ENCODE measurements around the gene TTC28. TPM values are rescaled to one million over a fixed set of nuclear protein-coding genes. Genes with fewer than 3 reads are reported as not detected.

The TTC28 gene
- total and polyA plus RNA-seq, 10 of the 15 experiments (the other 5 are each of a cell fraction or from before 2014, with no cell fraction given), result 0.15 to 8.4 (median 1.4) TPM

DNA sequence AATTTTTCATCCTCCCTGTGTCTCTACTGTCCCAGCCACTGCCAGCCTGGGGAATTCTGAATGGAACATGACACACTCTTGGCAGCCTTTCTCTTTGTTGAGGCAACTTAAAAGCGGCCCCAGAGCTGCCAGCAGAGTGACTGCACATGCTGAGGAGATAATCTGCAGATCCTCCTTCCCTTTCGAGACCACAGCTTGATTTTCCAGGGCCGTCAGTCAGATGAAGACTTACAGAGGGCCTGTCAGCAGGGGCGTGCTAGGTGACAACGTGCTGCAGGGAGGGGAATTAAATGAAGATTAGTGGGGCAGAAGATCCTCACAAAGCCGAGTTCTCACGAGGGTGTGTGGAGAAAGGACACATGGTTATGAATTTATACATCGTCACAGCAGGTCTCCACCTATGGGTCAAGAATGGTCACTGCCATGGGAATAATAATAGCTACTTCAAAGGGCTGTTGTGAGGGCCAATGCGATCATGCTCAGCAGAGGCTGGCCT, 567.0 kb downstream of the TTC28 start:
- no TSS peak for BruUV-seq (replicated peaks)
- Histone ChIP-seq H3K36me3 (ENCODE audit: control insufficient read depth in 2 of 2, insufficient read depth in 2 of 2, low read length in 1 of 2) (no peaks in the 10 kb centered on the region), H3K4me2 (ENCODE audit: control insufficient read depth, insufficient read depth) (no peak overlapping the region), H3K9ac (ENCODE audit: control insufficient read depth, insufficient read depth, low read length) (no peak overlapping the region), H3K9me3 (replicated peaks; ENCODE audit: control insufficient read depth, insufficient read depth, low read length) (no peaks in the 10 kb centered on the region), H4K20me1 (ENCODE audit: control insufficient read depth, insufficient read depth) (no peaks in the 10 kb centered on the region), H3K4me1 (ENCODE audit: control insufficient read depth, insufficient read depth, low read length) (no peaks in the 10 kb centered on the region), H3K27me3 (replicated peaks in 1 of 2; ENCODE audit: control insufficient read depth in 2 of 2, insufficient read depth in 2 of 2, low read length in 1 of 2) (peaks cover 0 to 2% of the 10 kb centered on the region in 2 experiments; a peak in 2 of 4 replicates), H3K4me3 (no peak overlapping the region), H3K27ac (ENCODE audit: control insufficient read depth, insufficient read depth) (no peak overlapping the region), H3K79me2 (ENCODE audit: control insufficient read depth, insufficient read depth, low read length) (no peaks in the 10 kb centered on the region), H2AFZ (ENCODE audit: control insufficient read depth, low read depth, low read length) (no peak overlapping the region; the same call in 1 of the 2 replicates)
- in situ Hi-C loops (cut with MboI), result no loop called here
- TF ChIP-seq SREBF1 (IDR thresholded peaks at IDR 0.05; ENCODE audit: low read length), result no peak
- no peak for TF ChIP-seq KAT2A (conservative IDR thresholded peaks at IDR 0.05; ENCODE audit: control insufficient read depth, low read depth, low read length)
- peak in 2 of 3 experiments; percentile 34 to 46; a peak in 3 of 6 replicates for TF ChIP-seq CTCF (IDR thresholded peaks at IDR 0.05 in 2 of 3, conservative IDR thresholded peaks at IDR 0.05 in 1 of 3; ENCODE audit: control insufficient read depth in 2 of 3, extremely low read depth in 1 of 3, insufficient read depth in 1 of 3, low read depth in 3 of 3, low read length in 3 of 3)
- TF ChIP-seq RAD21 (IDR thresholded peaks at IDR 0.05; ENCODE audit: insufficient read depth, low read depth, low read length), result 0 out of 2 replicates have a peak, but pooled peaks have one; percentile 14
- SMC1A ChIA-PET (ENCODE audit: uncharacterized antibody, unreplicated experiment), result no interaction called here
- RAD21 ChIA-PET (ENCODE audit: unreplicated experiment), result no interaction called here
- DNase-seq (ENCODE audit: low read depth, low spot score) (no peak), ATAC-seq (peak; percentile 80), FAIRE-seq (no peak)
- CTCF ChIA-PET, result interaction anchor here (0.5 to 2.3 kb wide), 5 partner anchors 9 to 535 kb away, joined by 3 to 11 read pairs (median 3); no protein-coding TSS in a partner anchor
- POLR2A ChIA-PET, result no interaction called here
- intact Hi-C loops (cut with micrococcal nuclease; ENCODE audit: unreplicated experiment), result no loop called here
- 17% methylated on average over 9 of the region's 9 CpGs for WGBS (ENCODE audit: insufficient coverage, insufficient replicate concordance, low lambda C conversion rate, missing lambda C conversion rate)

DNA sequence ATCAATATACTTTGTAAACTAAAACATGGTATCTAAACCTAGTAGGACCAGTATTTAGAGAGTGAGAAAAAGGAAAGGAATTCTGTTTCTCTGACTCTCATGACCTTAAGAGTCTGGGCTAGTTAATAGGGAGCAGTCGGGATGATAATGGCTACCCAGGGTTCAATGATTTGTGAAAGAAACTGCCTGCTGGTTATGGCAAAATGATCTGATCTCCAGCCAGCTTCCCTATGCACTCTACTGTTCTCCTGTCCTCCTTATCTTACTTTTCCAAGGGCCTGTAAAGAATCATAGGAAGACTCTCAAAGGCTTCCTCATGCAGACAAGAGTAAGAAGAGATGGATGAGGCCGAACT, 567.5 kb downstream of the TTC28 start:
- no peaks in the 10 kb centered on the region for H3K4me1 ChIP-seq (ENCODE audit: control insufficient read depth, insufficient read depth, low read length)
- DNase-seq (ENCODE audit: low read depth, low spot score), result no peak
- CTCF ChIA-PET, result interaction anchor here (1.0 to 2.3 kb wide), 4 partner anchors 9 to 60 kb away, joined by 3 to 11 read pairs (median 4); no protein-coding TSS in a partner anchor
- in situ Hi-C loops (cut with MboI) (no loop called here), intact Hi-C loops (cut with micrococcal nuclease; ENCODE audit: unreplicated experiment) (no loop called here)
- no peak overlapping the region for H2AFZ ChIP-seq (ENCODE audit: control insufficient read depth, low read depth, low read length)
- no peak overlapping the region for H3K4me3 ChIP-seq
- POLR2A ChIA-PET, result interaction anchor here (0.5 kb wide), 1 partner anchor 1423 kb away, joined by 4 read pairs; no protein-coding TSS in a partner anchor
- H3K4me2 ChIP-seq (ENCODE audit: control insufficient read depth, insufficient read depth), result no peak overlapping the region
- WGBS (ENCODE audit: insufficient coverage, insufficient replicate concordance, low lambda C conversion rate, missing lambda C conversion rate), result 0% methylated on average over 2 of the region's 2 CpGs
- no peak for ATAC-seq
- RAD21 ChIA-PET (ENCODE audit: unreplicated experiment), result no interaction called here
- H3K27me3 ChIP-seq (replicated peaks in 1 of 2; ENCODE audit: control insufficient read depth in 2 of 2, insufficient read depth in 2 of 2, low read length in 1 of 2), result peaks cover 0 to 2% of the 10 kb centered on the region in 2 experiments; a peak in 2 of 4 replicates
- SMC1A ChIA-PET (ENCODE audit: uncharacterized antibody, unreplicated experiment), result no interaction called here
- H3K36me3 ChIP-seq (ENCODE audit: control insufficient read depth in 2 of 2, insufficient read depth in 2 of 2, low read length in 1 of 2), result no peaks in the 10 kb centered on the region
- no peak overlapping the region for H3K9ac ChIP-seq (ENCODE audit: control insufficient read depth, insufficient read depth, low read length)
- H4K20me1 ChIP-seq (ENCODE audit: control insufficient read depth, insufficient read depth), result no peaks in the 10 kb centered on the region
- no peak overlapping the region for H3K27ac ChIP-seq (ENCODE audit: control insufficient read depth, insufficient read depth)
- BruUV-seq (replicated peaks), result no TSS peak
- no peaks in the 10 kb centered on the region for H3K9me3 ChIP-seq (replicated peaks; ENCODE audit: control insufficient read depth, insufficient read depth, low read length)
- FAIRE-seq, result no peak
- no peaks in the 10 kb centered on the region for H3K79me2 ChIP-seq (ENCODE audit: control insufficient read depth, insufficient read depth, low read length)
- TF ChIP-seq FOXK2 (IDR thresholded peaks at IDR 0.05) (no peak), MAX (IDR thresholded peaks at IDR 0.05; ENCODE audit: low read depth, low read length) (no peak), CHD2 (IDR thresholded peaks at IDR 0.05; ENCODE audit: borderline replicate concordance, low read depth, low read length) (no peak), SUZ12 (IDR thresholded peaks at IDR 0.05; ENCODE audit: unreplicated experiment) (no peak), RCOR1 (conservative IDR thresholded peaks at IDR 0.05; ENCODE audit: low read depth, low read length) (no peak), YY1 (IDR thresholded peaks at IDR 0.05; ENCODE audit: low read depth, low read length) (no peak), PML (IDR thresholded peaks at IDR 0.05; ENCODE audit: low read length) (no peak), CHD1 (IDR thresholded peaks at IDR 0.05; ENCODE audit: low read depth, low read length) (no peak), POLR2A (IDR thresholded peaks at IDR 0.05; ENCODE audit: low read depth, low read length) (no peak), PAX8 (IDR thresholded peaks at IDR 0.05) (no peak), SUPT20H (IDR thresholded peaks at IDR 0.05; ENCODE audit: borderline replicate concordance, control insufficient read depth, low read depth, low read length) (no peak)

Measured in GM12878 (cell line).